ENCODE results near the gene AMH.

AMH gene

DNA sequence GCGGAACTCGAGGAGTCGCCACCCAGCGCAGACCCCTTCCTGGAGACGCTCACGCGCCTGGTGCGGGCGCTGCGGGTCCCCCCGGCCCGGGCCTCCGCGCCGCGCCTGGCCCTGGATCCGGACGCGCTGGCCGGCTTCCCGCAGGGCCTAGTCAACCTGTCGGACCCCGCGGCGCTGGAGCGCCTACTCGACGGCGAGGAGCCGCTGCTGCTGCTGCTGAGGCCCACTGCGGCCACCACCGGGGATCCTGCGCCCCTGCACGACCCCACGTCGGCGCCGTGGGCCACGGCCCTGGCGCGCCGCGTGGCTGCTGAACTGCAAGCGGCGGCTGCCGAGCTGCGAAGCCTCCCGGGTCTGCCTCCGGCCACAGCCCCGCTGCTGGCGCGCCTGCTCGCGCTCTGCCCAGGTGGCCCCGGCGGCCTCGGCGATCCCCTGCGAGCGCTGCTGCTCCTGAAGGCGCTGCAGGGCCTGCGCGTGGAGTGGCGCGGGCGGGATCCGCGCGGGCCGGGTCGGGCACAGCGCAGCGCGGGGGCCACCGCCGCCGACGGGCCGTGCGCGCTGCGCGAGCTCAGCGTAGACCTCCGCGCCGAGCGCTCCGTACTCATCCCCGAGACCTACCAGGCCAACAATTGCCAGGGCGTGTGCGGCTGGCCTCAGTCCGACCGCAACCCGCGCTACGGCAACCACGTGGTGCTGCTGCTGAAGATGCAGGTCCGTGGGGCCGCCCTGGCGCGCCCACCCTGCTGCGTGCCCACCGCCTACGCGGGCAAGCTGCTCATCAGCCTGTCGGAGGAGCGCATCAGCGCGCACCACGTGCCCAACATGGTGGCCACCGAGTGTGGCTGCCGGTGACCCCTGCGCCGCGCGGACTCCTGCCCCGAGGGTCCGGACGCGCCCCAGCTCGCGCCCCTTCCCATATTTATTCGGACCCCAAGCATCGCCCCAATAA, 2.3 kb downstream of the AMH start:
- DNase-seq, result no peak

DNA sequence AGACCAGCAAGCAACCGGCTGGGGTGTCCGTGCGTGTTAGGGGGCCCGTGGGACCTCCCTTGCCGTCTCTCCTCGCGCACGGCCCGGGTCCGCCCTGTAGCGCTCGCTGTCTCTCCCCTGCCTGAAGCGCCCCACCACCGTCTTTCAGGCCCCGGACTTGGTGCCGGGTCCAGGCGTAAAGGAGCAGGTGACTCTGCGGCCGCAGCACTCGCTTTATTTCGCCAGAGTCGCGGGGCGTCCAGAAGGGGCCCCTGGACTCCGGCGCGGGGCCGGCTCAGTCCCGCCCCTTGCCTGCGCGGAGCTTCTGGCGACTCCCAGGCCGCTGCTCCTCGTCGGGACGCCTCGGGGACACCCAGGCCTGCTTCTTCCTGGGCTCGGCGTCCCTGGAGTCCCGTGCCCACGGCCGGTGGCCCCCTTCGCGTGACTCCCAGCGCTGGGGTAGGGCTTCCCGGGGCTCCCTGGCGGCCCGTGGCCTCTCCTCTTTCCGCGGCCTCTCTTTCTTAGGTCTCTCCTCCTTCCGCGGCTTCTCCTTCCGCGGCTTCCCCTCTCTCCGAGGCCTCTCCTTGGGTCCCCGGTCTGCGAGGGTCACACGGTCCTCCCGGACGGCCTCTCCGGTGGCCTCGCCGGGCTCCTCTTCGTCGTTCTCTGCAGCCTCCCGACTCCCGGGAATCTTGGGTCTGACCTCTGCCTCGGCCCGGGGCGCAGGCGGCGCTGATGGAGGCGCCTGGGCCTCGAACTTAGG, 3.1 kb downstream of the AMH start:
- DNase-seq, result no peak

DNA sequence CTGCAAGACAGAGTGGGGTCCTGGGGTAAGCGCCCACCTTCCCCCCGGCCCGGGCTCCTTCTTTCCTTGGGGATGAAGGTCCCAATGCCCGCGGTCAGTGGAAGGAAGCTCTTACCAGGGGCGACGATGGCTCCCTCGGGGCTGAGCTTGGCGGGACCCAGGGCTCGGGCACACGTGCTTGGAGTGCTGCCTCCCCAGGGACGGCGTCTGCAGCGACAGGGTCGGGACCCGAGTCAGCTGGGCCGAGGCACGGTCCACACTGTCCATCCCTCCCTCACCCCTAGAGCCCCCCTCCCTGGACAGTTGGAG, 3.6 kb downstream of the AMH start:
- DNase-seq, result no peak

DNA sequence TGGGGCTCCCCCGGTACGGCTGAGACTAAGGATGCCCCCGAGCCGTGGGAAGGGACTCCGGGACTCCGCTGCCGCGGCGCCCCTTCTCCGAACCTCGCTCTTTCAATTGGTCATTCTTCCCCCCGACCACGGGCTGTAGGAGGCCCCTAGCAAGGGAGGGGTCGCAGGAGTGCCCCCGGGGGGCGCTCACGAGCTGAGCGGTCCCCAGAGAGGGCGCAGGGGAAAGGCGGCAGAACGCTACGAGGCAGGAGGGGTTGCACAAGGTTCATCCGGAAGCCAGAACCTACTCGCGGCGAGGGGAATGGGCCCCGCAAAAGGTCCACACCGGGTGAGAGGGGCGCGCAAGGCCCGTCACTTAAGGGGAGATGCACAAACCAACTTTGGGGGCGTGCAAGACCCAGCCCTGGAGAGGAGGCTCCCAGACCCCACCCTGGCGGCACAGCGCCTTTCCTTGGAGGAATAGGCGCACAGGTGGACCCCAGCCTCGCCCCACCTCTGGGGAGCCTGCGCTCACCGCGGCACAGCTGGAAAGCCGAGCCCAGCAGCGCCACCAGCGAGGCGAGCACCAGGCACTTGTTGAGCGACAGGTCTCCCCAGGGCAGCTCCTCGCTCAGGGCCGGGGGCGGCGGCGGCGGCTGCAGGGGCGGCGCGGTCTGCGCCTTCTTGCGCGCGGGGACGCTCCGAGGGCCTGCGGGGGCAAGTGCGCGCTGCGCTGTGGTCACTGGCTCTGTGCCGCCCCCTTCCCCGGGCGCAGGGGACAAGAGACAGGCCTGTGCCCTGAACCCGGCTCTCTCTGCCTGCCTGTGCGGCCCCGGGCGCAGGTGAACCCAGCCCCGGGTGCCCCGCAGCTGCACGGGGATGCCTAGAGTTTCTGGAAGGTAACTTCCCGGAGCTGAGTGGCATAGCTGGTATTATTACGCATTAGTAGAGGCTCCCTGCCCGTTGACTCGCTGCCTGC, 4.3 kb downstream of the AMH start:
- DNase-seq, result no peak

DNA sequence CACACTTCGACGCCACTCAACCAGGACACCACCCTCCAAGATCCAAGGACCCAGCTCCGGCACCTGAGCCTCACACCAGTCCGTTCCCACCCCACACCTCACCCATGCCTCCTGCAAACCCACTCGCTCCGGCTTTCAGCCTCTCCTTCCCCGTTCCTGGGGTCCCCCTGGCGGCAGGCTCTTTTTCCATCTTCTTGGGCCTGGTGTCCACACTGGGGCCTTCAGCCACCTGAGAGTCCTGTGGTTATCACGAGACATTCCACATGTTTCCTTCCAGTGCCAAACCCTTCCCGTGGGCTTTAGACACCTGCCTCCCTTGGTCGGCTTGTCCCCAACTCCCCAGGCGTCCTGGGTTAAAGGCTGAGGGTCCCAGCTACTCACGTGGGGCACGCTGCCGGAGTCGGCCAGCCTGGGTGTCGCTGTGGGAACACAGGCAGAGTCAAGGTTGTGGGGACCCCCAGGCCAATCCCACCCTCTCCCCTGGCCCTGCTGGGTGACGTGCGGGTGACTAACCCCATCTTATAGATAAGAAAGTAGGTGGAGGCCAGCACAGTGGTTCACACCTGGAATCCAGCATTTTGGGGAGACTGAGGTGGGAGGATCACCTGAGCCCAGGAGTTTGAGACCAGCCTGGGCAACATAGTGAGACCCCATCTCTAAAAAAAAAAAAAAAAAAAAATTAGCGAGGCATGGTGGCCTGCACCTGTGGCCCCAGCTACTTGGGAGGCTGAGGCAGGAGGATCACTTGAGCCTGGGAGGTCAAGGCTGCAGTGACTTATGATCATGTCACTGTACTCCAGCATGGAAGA, 5.1 kb downstream of the AMH start:
- no peak for DNase-seq

DNA sequence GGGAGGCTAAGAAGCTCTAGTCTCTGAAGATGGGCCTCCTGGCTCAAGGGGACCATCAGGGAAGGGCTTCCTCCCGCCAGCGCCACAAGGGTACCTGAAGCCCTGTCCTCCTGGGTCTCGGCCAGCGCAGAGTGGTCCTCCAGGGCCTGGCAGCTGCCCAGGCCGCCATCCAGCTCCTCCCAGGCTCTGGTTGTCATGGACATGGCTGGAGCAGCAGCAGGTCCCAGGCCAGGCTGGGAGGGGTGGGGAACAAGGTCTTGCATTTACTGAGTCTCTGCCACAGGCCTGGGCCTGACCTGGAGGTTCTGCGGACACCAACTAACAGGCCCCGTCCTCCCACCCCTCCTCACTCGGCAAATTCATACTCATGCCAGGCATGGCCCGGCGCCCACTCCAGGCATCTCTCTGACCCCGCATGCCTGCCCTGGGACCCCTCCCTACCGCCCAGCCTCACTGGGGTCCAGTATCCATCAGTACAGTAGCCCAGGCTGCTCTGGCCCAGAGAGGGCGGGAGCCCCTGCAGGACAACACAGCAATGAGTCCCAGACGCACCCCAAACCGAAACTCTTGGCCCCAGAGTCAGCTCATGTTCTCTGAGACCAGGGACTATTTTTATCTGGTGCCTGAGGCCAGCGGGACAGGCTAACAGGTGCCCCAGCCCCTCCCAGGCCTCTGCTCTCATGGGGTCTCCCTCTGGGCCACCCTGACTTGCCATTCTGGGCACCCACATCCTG, 6.2 kb downstream of the AMH start:
- DNase-seq, result no peak

DNA sequence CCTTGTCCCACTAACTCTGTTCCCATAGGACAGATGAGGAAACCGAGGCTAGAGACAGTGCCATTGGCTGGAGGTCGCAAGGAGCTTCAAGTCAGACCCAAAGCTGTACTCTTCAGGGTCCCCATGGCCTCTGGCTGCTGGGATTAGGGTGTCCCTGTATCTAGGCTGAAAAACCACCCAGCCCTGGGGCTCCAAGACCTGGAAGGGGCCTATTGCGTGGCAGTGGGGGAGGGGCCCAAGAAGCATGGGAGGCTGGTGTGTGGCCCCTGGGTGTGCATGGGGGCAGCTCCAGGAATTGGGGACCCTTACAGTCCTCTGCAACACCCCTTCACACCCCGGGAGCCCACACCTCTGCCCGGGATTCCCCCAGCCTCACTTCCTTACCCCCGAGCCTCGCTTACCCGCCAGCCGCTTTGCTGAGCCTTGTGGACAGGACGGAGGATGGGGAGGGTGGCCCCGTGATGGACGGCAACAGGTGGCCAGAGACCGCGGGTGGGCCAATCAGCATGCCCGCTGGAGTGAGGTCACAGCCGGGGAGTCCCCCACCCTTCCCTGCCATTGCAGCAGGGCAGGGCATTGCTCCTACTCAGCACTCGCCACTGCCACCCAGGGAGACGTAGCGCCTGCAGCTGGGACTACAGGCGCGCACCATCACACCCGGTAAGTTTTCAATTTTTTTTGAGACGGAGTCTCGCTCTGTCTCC, 7.0 kb downstream of the AMH start, which contains the start of gene JSRP1:
Gene JSRP1, minus strand, starts transcription at position 436 of the 704 bp plus-strand sequence. CDS start 1,103 bp downstream, outside the sequence.
- DNase-seq, result no peak

DNA sequence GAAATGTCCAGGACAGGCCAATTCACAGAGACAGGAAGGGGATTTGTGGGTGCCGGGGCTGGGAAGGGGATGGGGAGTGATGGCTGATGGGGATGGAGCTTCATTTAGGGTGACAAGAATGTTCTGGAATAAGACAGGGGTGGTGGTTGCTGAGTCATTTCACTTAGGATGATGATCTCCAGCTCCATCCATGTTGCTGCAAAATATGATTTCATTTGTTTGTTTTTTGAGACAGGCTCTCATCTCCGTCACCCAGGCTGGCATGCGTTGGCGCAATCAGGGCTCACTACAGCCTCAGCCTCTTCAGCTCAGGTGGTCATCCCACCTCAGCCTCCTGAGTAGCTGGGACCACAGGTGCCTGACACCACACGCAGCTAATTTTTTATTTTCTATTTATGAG, 10.2 kb downstream of the AMH start:
- DNase-seq, result no peak

DNA sequence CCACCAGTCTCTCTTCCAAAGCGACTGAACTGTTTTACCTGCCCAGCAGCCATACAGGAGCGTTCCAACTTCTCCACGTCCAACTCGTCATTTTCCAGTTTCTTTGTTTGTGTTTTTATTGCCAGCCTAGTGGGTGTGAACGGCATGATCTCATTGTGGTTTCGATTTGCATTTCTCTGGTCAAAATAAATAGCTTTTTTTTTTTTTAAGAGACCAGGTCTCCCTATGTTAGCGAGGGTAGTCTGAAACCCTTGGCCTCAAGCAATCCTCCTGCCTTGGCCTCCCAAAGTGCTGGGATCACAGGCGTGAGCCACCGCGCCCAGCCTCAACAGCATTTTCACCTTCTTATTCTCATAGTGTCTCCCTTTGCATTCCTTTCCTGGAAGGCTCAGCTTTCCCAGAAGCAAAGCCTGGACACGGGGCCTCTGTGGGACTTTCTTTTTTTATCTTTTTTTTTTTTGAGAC, 11.2 kb downstream of the AMH start:
- no peak for DNase-seq

DNA sequence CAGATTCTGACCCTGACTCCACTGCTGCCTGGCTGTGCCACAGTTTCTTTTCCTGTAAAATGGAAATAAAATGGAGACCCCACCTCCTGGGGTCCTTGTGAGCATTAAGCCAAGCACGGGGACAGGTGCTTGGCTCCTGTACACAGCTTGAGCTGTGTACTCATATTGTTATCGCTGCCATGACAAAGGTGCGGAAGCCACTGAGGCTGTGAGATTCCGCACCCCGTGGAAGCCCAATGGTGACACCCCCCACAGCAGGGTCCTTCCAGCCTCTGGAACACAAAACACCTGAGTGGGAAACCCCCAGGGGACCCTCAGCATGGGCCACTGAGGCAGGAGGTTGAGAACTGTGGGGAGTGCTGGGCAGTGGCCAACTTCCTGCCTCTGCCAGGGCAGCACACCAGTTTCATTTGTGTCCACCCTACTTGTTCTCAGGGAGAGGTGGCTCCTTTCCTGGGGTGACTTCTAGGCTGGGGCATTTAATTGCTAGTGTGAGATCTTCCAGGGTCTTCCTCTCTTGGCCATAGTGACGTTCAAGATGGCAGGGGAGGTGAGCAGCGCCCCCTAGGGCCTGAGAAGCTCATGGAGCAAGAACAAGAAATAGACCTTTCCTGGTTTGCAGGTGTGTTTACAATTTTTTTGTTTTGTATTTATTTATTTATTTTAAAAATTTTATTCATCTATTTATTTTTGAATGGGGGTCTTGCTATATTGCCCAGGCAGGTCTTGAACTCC, 12.5 kb downstream of the AMH start:
- peak; percentile 7 for DNase-seq

DNA sequence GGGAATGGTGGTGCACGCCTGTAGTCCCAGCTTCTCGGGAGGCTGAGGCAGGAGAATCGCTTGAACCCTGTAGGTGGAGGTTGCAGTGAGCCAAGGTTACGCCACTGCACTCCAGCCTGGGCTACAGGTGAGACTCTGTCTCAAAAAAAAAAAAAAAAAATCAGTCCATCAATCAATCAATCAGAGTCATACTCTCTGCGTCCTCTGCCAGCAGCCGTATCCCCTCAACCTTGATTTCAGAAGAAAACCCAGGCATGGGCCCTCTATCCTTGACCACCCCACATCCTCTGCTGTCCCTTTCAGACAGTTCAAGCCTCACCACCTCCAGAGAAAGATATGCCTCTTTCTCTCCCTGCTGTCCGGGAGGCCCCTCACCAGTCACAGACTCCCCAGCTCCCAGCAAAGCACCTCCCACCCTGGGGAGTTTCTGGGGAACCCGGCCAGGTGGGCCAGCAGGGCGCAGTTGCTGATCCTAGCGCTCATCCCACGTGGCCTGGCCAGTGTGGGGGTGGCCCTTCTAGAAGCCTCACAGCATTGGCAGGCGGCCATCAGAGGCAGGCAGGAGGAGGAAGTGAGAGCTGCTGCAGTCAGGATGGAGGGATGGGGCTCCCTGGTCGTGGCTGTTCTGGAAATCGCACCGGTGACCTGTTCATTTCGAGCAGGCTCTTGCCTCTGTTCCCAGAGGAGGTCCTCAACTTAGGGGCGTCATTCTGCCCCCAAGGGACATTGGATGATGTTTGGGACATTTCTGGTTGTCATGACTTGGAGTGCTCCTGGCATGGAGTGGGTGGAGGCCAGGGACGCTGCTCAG, 17.3 kb downstream of the AMH start:
- DNase-seq, result no peak

DNA sequence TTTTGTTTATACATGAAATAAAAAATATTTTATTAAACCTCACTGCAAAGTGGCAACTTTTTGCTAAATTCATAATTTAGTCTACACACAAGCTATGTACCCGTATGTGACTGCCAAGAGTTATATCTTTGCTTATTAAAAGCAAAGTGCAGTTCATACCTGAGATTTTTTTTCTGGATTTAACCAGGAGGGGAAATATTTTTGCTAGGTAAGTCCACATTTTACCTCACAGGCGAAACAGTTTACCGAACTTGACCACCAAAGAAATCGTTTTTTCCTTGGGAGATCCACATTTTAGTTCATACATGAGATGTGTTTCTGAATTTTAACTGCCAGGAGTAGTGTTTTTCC, 19.3 kb downstream of the AMH start:
- DNase-seq, result no peak

DNA sequence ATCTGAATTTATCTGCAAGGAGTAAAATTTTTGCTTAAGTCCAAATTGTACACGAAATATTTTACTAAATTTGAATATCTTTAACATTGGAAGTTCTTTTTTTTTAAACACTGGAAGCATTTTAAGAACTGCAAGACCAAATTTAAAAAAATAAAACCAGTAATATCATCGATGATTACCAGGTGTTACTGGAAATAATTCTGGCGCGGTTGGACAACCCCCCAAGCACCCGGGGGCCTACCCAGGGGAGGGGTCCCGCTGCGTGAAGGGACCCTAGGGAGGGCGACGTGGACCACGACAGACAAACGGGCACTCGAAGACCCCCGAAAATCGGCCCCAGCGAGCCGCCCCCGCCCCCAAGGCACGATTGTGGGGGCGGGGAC, 19.7 kb downstream of the AMH start:
- DNase-seq, result no peak

DNA sequence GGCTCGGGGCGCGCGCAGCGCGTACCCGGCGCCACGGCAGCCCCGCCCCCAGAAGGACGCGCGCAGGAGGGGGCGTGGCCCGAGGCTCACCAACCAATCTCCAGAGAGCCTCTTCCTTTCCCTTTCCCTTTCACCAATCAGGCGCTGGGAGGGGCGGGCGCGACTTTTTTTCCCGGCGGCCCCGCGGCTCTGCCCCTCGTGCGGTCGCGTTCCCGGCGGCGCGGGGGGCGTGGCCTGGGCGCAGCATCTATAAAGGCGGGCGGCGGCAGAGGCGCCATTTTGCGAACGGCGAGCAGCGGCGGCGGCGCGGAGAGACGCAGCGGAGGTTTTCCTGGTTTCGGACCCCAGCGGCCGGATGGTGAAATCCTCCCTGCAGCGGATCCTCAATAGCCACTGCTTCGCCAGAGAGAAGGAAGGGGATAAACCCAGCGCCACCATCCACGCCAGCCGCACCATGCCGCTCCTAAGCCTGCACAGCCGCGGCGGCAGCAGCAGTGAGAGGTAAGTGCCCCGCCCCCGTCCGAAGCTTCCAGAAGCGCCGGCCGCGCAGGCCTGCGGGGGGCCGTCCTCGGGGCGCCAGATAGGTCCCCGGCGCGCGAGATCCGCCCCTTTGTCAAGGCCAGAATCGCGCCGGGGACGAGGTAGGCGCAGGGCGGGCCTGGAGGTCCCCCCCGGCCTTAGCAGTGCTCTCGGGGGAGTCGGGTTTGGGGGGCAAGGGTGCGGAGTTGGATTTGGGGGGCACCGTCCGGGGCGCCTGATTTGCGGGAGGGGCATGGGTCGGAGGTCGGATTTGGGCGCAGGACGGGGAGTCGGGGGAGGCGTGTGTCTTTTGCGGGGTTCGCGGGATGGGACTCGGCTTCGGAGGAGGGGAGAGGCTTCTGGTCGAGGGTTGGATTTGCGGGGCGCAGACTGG, 20.4 kb downstream of the AMH start:
- peak; percentile 75 for DNase-seq

DNA sequence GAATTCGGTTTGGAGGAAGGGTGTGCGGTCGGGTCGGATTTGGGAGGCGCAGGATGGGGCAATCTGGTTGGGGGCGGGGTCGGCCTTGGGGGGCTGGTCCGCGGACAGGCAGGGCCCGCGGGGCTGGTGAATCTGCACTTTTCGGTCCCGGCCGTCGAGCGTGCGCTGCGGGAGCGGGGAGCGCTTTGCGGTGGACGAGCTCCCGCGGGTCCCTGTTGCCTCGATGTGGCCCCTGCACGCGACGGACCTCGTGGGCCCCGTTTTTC, 21.0 kb downstream of the AMH start:
- DNase-seq, result no peak

DNA sequence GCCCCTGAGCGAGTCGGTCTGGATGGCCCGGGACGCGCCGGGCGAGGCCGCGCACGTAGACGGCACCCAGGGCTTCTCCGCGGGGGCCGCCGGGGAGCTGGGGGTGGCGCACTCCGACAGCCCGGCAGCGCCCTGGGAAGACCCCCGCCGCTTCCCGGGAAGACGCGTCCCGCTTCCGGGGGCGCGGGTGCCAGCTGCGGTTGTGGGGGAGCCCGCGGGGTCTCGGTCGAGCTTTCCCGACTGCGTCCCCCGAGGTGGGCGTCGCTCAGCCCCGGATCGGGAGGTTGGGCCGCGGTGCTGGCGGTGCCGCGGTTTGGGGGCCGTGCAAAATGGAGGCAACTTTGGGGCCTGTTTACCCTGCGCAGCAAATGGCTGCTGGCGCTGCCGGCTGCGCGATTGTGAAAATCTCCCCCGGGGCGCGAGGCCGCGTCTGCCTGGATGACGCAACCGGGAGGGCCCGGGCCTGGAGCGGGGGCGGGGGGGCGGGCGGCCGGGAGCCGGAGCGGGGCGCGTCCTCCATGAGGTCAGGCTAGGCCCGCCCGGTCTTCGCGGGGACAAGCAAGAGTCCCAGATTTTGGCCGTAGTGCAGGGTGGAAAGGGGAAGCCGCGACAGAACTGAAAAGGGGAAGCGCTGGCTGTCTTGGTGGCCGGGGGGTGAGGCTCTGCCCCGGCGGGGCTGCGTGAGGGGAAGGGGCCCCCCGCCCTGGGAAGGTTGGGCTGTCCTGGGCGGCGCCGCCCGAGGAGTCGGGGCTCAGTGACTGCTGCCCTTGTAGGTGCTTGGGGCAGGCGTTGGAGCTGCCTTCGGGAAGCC, 21.5 kb downstream of the AMH start:
- DNase-seq, result no peak

Data from NCI-H1694 (cell line).